Measurements from ENCODE around the gene FMNL2. TPM values are rescaled to one million over a fixed set of nuclear protein-coding genes. Genes with fewer than 3 reads are reported as not detected.
"Not testable (repeated sequence)": the region's sequence is repeated elsewhere in the genome, so short reads cannot be mapped to it uniquely, and the experiment has no call there.

FMNL2 gene
- total RNA-seq, 2 donors from 2014 or later, result 1.1 to 2.7 TPM

GRCh38 chr2:152474523-152474922 is 139.5 kb downstream of the FMNL2 start:
- H3K4me1 Mint-ChIP-seq; H3K4me3 Mint-ChIP-seq; H3K9me3 Mint-ChIP-seq; H3K27me3 Mint-ChIP-seq; ATAC-seq (replicated peaks); H3K36me3 Mint-ChIP-seq (ENCODE audit: low read depth); H3K27ac Mint-ChIP-seq: not testable (repeated sequence)

- Mint-ChIP-seq H3K27me3 (peaks cover 8% of the 10 kb centered on the region), H3K4me1 (no peaks in the 10 kb centered on the region), H3K4me3 (no peak overlapping the region), H3K36me3 (ENCODE audit: low read depth) (no peaks in the 10 kb centered on the region), H3K27ac (no peak overlapping the region), H3K9me3 (no peaks in the 10 kb centered on the region)
- no peak for ATAC-seq (replicated peaks)
Observed at GRCh38 chr2:152475982-152476381, 141.0 kb downstream of the FMNL2 start.

GRCh38 chr2:152477347-152478092 is 142.5 kb downstream of the FMNL2 start:
- no peaks in the 10 kb centered on the region for H3K9me3 Mint-ChIP-seq
- ATAC-seq (replicated peaks), result no peak
- no peak overlapping the region for H3K27ac Mint-ChIP-seq
- H3K27me3 Mint-ChIP-seq, result peaks cover 8% of the 10 kb centered on the region
- no peak overlapping the region for H3K4me3 Mint-ChIP-seq
- H3K4me1 Mint-ChIP-seq, result no peaks in the 10 kb centered on the region
- no peaks in the 10 kb centered on the region for H3K36me3 Mint-ChIP-seq (ENCODE audit: low read depth)

GRCh38 chr2:152479282-152479681 is 144.3 kb downstream of the FMNL2 start:
- ATAC-seq (replicated peaks), result no peak

GRCh38 chr2:152480821-152481399 is 145.9 kb downstream of the FMNL2 start:
- H3K36me3 Mint-ChIP-seq (ENCODE audit: low read depth), result no peaks in the 10 kb centered on the region
- no peak overlapping the region for H3K27ac Mint-ChIP-seq

More at GRCh38 chr2:152479282-152479681, 144.3 kb downstream of the FMNL2 start:
- H3K4me1 Mint-ChIP-seq, result no peaks in the 10 kb centered on the region
- no peaks in the 10 kb centered on the region for H3K9me3 Mint-ChIP-seq
- H3K27ac Mint-ChIP-seq, result no peak overlapping the region
- H3K36me3 Mint-ChIP-seq (ENCODE audit: low read depth), result no peaks in the 10 kb centered on the region
- no peak overlapping the region for H3K4me3 Mint-ChIP-seq
- H3K27me3 Mint-ChIP-seq, result peaks cover 8% of the 10 kb centered on the region

GRCh38 chr2:152481881-152482583 is 147.1 kb downstream of the FMNL2 start:
- no peaks in the 10 kb centered on the region for H3K4me1 Mint-ChIP-seq
- no peaks in the 10 kb centered on the region for H3K36me3 Mint-ChIP-seq (ENCODE audit: low read depth)
- no peaks in the 10 kb centered on the region for H3K9me3 Mint-ChIP-seq
- H3K27me3 Mint-ChIP-seq, result peaks cover 5% of the 10 kb centered on the region
- no peak overlapping the region for H3K27ac Mint-ChIP-seq
- ATAC-seq (replicated peaks), result no peak
- H3K4me3 Mint-ChIP-seq, result no peak overlapping the region

More at GRCh38 chr2:152480821-152481399, 145.9 kb downstream of the FMNL2 start:
- Mint-ChIP-seq H3K4me1 (no peaks in the 10 kb centered on the region), H3K4me3 (no peak overlapping the region), H3K27me3 (peaks cover 7% of the 10 kb centered on the region), H3K9me3 (no peaks in the 10 kb centered on the region)
- ATAC-seq (replicated peaks), result no peak

GRCh38 chr2:152483276-152484063 is 148.5 kb downstream of the FMNL2 start:
- no peak overlapping the region for H3K4me3 Mint-ChIP-seq
- peaks cover 5% of the 10 kb centered on the region for H3K27me3 Mint-ChIP-seq

GRCh38 chr2:152485954-152486736 is 151.2 kb downstream of the FMNL2 start:
- ATAC-seq (replicated peaks), result no peak
- Mint-ChIP-seq H3K4me3 (no peak overlapping the region), H3K27me3 (peaks cover 9% of the 10 kb centered on the region), H3K9me3 (no peaks in the 10 kb centered on the region), H3K36me3 (ENCODE audit: low read depth) (no peaks in the 10 kb centered on the region), H3K27ac (no peak overlapping the region), H3K4me1 (no peaks in the 10 kb centered on the region)

More at GRCh38 chr2:152483276-152484063, 148.5 kb downstream of the FMNL2 start:
- H3K4me1 Mint-ChIP-seq, result no peaks in the 10 kb centered on the region
- H3K9me3 Mint-ChIP-seq, result no peaks in the 10 kb centered on the region
- H3K36me3 Mint-ChIP-seq (ENCODE audit: low read depth), result no peaks in the 10 kb centered on the region
- ATAC-seq (replicated peaks), result no peak
- H3K27ac Mint-ChIP-seq, result no peak overlapping the region

GRCh38 chr2:152486737-152487400 is 151.9 kb downstream of the FMNL2 start:
- H3K36me3 Mint-ChIP-seq (ENCODE audit: low read depth), result no peaks in the 10 kb centered on the region
- no peak overlapping the region for H3K4me3 Mint-ChIP-seq
- H3K9me3 Mint-ChIP-seq, result no peaks in the 10 kb centered on the region
- peaks cover 9% of the 10 kb centered on the region for H3K27me3 Mint-ChIP-seq
- H3K27ac Mint-ChIP-seq, result no peak overlapping the region
- H3K4me1 Mint-ChIP-seq, result no peaks in the 10 kb centered on the region
- ATAC-seq (replicated peaks), result no peak

GRCh38 chr2:152488075-152488474 is 153.1 kb downstream of the FMNL2 start:
- Mint-ChIP-seq H3K27me3 (peaks cover 16% of the 10 kb centered on the region), H3K36me3 (ENCODE audit: low read depth) (no peaks in the 10 kb centered on the region), H3K4me1 (no peaks in the 10 kb centered on the region), H3K4me3 (no peak overlapping the region), H3K27ac (no peak overlapping the region), H3K9me3 (no peaks in the 10 kb centered on the region)
- ATAC-seq (replicated peaks), result no peak

GRCh38 chr2:152489364-152489763 is 154.4 kb downstream of the FMNL2 start:
- no peaks in the 10 kb centered on the region for H3K36me3 Mint-ChIP-seq (ENCODE audit: low read depth)
- peaks cover 27% of the 10 kb centered on the region for H3K27me3 Mint-ChIP-seq
- no peak overlapping the region for H3K27ac Mint-ChIP-seq
- no peak for ATAC-seq (replicated peaks)
- no peaks in the 10 kb centered on the region for H3K4me1 Mint-ChIP-seq
- H3K4me3 Mint-ChIP-seq, result no peak overlapping the region
- no peaks in the 10 kb centered on the region for H3K9me3 Mint-ChIP-seq

- Mint-ChIP-seq H3K4me1 (no peaks in the 10 kb centered on the region), H3K4me3 (no peak overlapping the region), H3K27ac (no peak overlapping the region), H3K27me3 (peaks cover 28% of the 10 kb centered on the region), H3K36me3 (ENCODE audit: low read depth) (no peaks in the 10 kb centered on the region), H3K9me3 (no peaks in the 10 kb centered on the region)
- ATAC-seq (replicated peaks), result no peak
Observed at GRCh38 chr2:152490686-152491455, 155.9 kb downstream of the FMNL2 start.

- no peak overlapping the region for H3K27ac Mint-ChIP-seq
- H3K27me3 Mint-ChIP-seq, result peaks cover 29% of the 10 kb centered on the region
- H3K36me3 Mint-ChIP-seq (ENCODE audit: low read depth), result no peaks in the 10 kb centered on the region
- H3K4me3 Mint-ChIP-seq, result no peak overlapping the region
- no peaks in the 10 kb centered on the region for H3K4me1 Mint-ChIP-seq
- ATAC-seq (replicated peaks), result no peak
- no peaks in the 10 kb centered on the region for H3K9me3 Mint-ChIP-seq
Observed at GRCh38 chr2:152492131-152492530, 157.2 kb downstream of the FMNL2 start.
